ENCODE measurements around the gene L2HGDH. TPM values are rescaled to one million over a fixed set of nuclear protein-coding genes. Genes with fewer than 3 reads are reported as not detected.
A peak's percentile ranks its signal among the peaks of the same experiment; 100 is the strongest.

Gene L2HGDH
- total RNA-seq, 1 experiment from 2014 or later, result 25.0 TPM

DNA sequence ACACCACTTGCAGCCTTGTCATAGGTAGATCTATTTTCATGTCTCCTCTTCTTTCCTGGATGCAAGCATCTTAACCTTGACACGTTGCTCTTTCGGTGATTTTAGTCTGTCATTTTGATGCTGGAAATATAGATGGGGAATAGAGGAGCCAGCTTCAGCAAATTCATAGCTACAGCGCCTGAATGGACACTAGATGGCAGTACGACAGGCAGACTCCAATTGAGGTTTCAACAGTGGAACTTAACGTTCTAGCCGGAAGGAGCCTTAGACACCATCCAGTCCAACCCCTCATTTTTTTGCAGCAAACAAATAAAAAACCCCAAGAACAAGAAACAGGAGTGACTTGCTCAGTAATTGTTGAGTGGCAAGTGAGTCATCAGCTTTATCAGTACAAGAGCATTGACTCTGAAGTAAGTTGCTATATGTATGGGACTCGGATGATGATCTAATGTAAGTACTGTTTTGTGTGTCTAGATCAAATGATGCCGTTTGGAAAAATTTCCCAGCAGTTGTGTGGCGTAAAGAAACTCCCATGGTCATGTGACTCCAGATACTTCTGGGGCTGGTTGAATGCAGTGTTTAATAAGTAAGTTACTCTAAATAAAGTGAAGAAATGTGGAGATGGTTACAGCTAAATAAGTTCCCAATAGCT, 9.1 kb upstream of the L2HGDH start:
- ChIA-PET CTCF (interaction anchor here (0.6 to 2.5 kb wide), 11 partner anchors 10 to 392 kb away, joined by 3 to 17 read pairs (median 4); partner anchors contain the start of genes CDKL1, DMAC2L, L2HGDH and MAP4K5), POLR2A (interaction anchor here (0.5 to 1.0 kb wide), 5 partner anchors 9 to 605 kb away, joined by 3 to 4 read pairs (median 4); partner anchors contain the start of genes CDKL1, DMAC2L, L2HGDH and MAP4K5)
- no peaks in the 10 kb centered on the region for H3K4me1 Mint-ChIP-seq (ENCODE audit: low read depth, unreplicated experiment)
- Histone ChIP-seq H3K4me1 (no peaks in the 10 kb centered on the region; the same call in 1 of the 2 replicates), H3K36me3 (ENCODE audit: control insufficient read depth, insufficient read depth, low read length) (no peaks in the 10 kb centered on the region), H3K27me3 (replicated peaks; ENCODE audit: control insufficient read depth, insufficient read depth, low read length) (no peaks in the 10 kb centered on the region), H3K9me3 (no peaks in the 10 kb centered on the region), H3K4me3 (ENCODE audit: low read depth, low read length) (no peak overlapping the region)
- H3K27me3 Mint-ChIP-seq (ENCODE audit: insufficient read depth, unreplicated experiment), result no peaks in the 10 kb centered on the region
- H3K36me3 Mint-ChIP-seq (ENCODE audit: insufficient read depth, unreplicated experiment), result peaks cover 8% of the 10 kb centered on the region
- TF ChIP-seq, protein P1, sequence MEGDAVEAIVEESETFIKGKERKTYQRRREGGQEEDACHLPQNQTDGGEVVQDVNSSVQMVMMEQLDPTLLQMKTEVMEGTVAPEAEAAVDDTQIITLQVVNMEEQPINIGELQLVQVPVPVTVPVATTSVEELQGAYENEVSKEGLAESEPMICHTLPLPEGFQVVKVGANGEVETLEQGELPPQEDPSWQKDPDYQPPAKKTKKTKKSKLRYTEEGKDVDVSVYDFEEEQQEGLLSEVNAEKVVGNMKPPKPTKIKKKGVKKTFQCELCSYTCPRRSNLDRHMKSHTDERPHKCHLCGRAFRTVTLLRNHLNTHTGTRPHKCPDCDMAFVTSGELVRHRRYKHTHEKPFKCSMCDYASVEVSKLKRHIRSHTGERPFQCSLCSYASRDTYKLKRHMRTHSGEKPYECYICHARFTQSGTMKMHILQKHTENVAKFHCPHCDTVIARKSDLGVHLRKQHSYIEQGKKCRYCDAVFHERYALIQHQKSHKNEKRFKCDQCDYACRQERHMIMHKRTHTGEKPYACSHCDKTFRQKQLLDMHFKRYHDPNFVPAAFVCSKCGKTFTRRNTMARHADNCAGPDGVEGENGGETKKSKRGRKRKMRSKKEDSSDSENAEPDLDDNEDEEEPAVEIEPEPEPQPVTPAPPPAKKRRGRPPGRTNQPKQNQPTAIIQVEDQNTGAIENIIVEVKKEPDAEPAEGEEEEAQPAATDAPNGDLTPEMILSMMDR (IDR thresholded peaks at IDR 0.05; ENCODE audit: insufficient read depth in 1 of 2, low read depth in 1 of 2, low read length in 1 of 2, severe bottlenecking in 1 of 2, unreplicated experiment in 1 of 2), result peak; percentile 73 to 90
- H3K4me3 Mint-ChIP-seq (ENCODE audit: unreplicated experiment), result no peak overlapping the region
- DNase-seq, result peak; percentile 74 to 75
- no peak overlapping the region for H3K27ac Mint-ChIP-seq (ENCODE audit: unreplicated experiment)
- H3K9me3 Mint-ChIP-seq (ENCODE audit: unreplicated experiment), result no peaks in the 10 kb centered on the region
- BruUV-seq (replicated peaks), result no TSS peak
- intact Hi-C loops (cut with micrococcal nuclease; ENCODE audit: unreplicated experiment), result loop anchor here (1.0 to 5.0 kb wide), 3 partner anchors 76 to 456 kb away; partner anchors contain the start of genes CDKL1 and MAP4K5

DNA sequence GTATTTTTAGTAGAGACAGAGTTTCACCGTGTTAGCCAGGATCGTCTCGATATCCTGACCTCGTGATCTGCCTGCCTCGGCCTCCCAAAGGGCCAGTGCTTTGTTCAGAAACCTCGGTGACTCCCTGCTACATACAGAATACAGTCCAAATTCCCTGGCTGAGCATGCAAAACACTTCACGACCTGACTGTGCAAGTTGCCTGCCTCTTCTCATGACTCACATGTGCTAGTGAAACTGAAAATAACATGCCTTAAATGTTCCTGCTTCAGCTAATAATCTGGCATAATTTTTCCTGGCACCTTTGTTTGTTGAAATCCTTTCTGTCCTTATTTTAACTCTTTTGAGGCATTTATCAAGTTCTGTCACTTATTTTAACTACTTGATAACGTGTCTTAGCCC, 8.3 kb upstream of the L2HGDH start:
- Mint-ChIP-seq H3K36me3 (ENCODE audit: insufficient read depth, unreplicated experiment) (peaks cover 8% of the 10 kb centered on the region), H3K4me3 (ENCODE audit: unreplicated experiment) (no peak overlapping the region), H3K27ac (ENCODE audit: unreplicated experiment) (no peak overlapping the region), H3K4me1 (ENCODE audit: low read depth, unreplicated experiment) (no peaks in the 10 kb centered on the region), H3K27me3 (ENCODE audit: insufficient read depth, unreplicated experiment) (no peaks in the 10 kb centered on the region), H3K9me3 (ENCODE audit: unreplicated experiment) (no peaks in the 10 kb centered on the region)
- CTCF ChIA-PET, result interaction anchor here (0.6 to 2.5 kb wide), 10 partner anchors 9 to 391 kb away, joined by 3 to 17 read pairs (median 4); partner anchors contain the start of genes CDKL1, DMAC2L, L2HGDH and MAP4K5
- H3K4me1 ChIP-seq, result no peaks in the 10 kb centered on the region; the same call in 1 of the 2 replicates
- H3K4me3 ChIP-seq (ENCODE audit: low read depth, low read length), result no peak overlapping the region
- no peaks in the 10 kb centered on the region for H3K36me3 ChIP-seq (ENCODE audit: control insufficient read depth, insufficient read depth, low read length)
- no peak for DNase-seq
- no peaks in the 10 kb centered on the region for H3K9me3 ChIP-seq
- no peaks in the 10 kb centered on the region for H3K27me3 ChIP-seq (replicated peaks; ENCODE audit: control insufficient read depth, insufficient read depth, low read length)
- TF ChIP-seq, protein P1 (IDR thresholded peaks at IDR 0.05; ENCODE audit: insufficient read depth in 1 of 2, low read depth in 1 of 2, low read length in 1 of 2, severe bottlenecking in 1 of 2, unreplicated experiment in 1 of 2), result no peak
- intact Hi-C loops (cut with micrococcal nuclease; ENCODE audit: unreplicated experiment), result loop anchor here (2.0 to 5.0 kb wide), 2 partner anchors 77 to 457 kb away; partner anchors contain the start of gene CDKL1
- BruUV-seq (replicated peaks), result no TSS peak
- POLR2A ChIA-PET, result interaction anchor here (1.0 kb wide), 4 partner anchors 8 to 212 kb away, joined by 3 to 4 read pairs (median 4); partner anchors contain the start of genes CDKL1, DMAC2L, L2HGDH and MAP4K5

DNA sequence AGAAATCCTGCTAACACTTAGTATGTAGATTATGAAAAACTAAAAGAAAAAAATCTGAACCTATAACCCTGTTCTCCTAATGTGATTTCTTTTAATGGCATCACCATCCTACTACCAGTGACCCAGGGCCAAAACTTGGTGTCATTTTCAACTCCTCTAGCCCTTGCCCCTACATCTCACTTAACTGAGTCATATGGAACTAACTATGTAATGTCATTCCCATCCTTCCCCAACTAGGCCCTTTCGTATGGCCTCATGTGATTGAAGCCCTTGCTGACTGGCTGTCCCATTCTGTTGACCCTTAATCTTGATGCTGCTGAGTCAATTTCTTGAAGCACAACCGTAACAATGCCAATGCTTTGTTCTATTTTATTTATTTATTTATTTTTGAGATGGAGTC, 7.7 kb upstream of the L2HGDH start:
- peaks cover 8% of the 10 kb centered on the region for H3K36me3 Mint-ChIP-seq (ENCODE audit: insufficient read depth, unreplicated experiment)
- Histone ChIP-seq H3K36me3 (ENCODE audit: control insufficient read depth, insufficient read depth, low read length) (no peaks in the 10 kb centered on the region), H3K4me3 (ENCODE audit: low read depth, low read length) (no peak overlapping the region), H3K27me3 (replicated peaks; ENCODE audit: control insufficient read depth, insufficient read depth, low read length) (no peaks in the 10 kb centered on the region), H3K9me3 (no peaks in the 10 kb centered on the region), H3K4me1 (no peaks in the 10 kb centered on the region; the same call in 1 of the 2 replicates)
- intact Hi-C loops (cut with micrococcal nuclease; ENCODE audit: unreplicated experiment), result loop anchor here (2.0 to 5.0 kb wide), 2 partner anchors 77 to 458 kb away; partner anchors contain the start of gene CDKL1
- H3K27ac Mint-ChIP-seq (ENCODE audit: unreplicated experiment), result no peak overlapping the region
- CTCF ChIA-PET, result interaction anchor here (0.6 to 2.5 kb wide), 2 partner anchors 131 to 212 kb away, joined by 3 to 14 read pairs; partner anchors contain the start of gene MAP4K5
- H3K4me3 Mint-ChIP-seq (ENCODE audit: unreplicated experiment), result no peak overlapping the region
- H3K27me3 Mint-ChIP-seq (ENCODE audit: insufficient read depth, unreplicated experiment), result no peaks in the 10 kb centered on the region
- TF ChIP-seq, protein P1 (IDR thresholded peaks at IDR 0.05; ENCODE audit: insufficient read depth in 1 of 2, low read depth in 1 of 2, low read length in 1 of 2, severe bottlenecking in 1 of 2, unreplicated experiment in 1 of 2), result no peak
- POLR2A ChIA-PET, result no interaction called here
- H3K9me3 Mint-ChIP-seq (ENCODE audit: unreplicated experiment), result no peaks in the 10 kb centered on the region
- H3K4me1 Mint-ChIP-seq (ENCODE audit: low read depth, unreplicated experiment), result no peaks in the 10 kb centered on the region
- BruUV-seq (replicated peaks), result no TSS peak
- DNase-seq, result no peak
